HFFc6 (cell line): ENCODE data around the gene EXOC6B. TPM values are rescaled to one million over a fixed set of nuclear protein-coding genes. Genes with fewer than 3 reads are reported as not detected.
"Not testable (repeated sequence)": the region's sequence is repeated elsewhere in the genome, so short reads cannot be mapped to it uniquely, and the experiment has no call there.

Experiments
- DNase-seq: peaks from one replicate; pipeline ENCODE4 v3.0.0-alpha.2; 2018
- H3K27ac Mint-ChIP-seq: 2 replicates; pipeline ENCODE4 v1.8.0; 2020; ENCODE audit warnings: mild to moderate bottlenecking, mixed read lengths
- H3K27me3 Mint-ChIP-seq: 2 replicates; pipeline ENCODE4 v1.8.0; 2021; ENCODE audit warnings: mild to moderate bottlenecking, moderate library complexity, mixed read lengths; ENCODE audit not compliant: insufficient read depth
- H3K36me3 Mint-ChIP-seq: 2 replicates; pipeline ENCODE4 v1.8.0; 2021; ENCODE audit warnings: low read depth, mixed read lengths
- H3K4me1 Mint-ChIP-seq: 2 replicates; pipeline ENCODE4 v1.8.0; 2020; ENCODE audit warnings: low read depth, mixed read lengths
- H3K4me3 Mint-ChIP-seq: 2 replicates; pipeline ENCODE4 v1.8.0; 2020; ENCODE audit warnings: mild to moderate bottlenecking, moderate library complexity, mixed read lengths
- H3K9me3 Mint-ChIP-seq: 2 replicates; pipeline ENCODE4 v1.8.0; 2020; ENCODE audit warnings: mild to moderate bottlenecking, mixed read lengths
- CTCF ChIP-seq: fragments of 200-600 bp; sonication (generic); IDR thresholded peaks from 2 replicates; pipeline ENCODE4 v1.5.0; 2021; ENCODE audit warnings: antibody characterized with exemption, mild to moderate bottlenecking
- total RNA-seq, 6 experiments: library from RNA; stranded (reverse); fragmentation: NEBNext Ultra II Directional; extraction: Animal tissue kit (Norgen Biotek cat#: 25700); gene quantifications; 2 replicates in 1 of 6; 3 replicates in 5 of 6; pipeline ENCODE4 v1.2.3, GENCODE V29; 2021

Gene EXOC6B
- total RNA-seq, 6 experiments from 2014 or later = 24.8 to 33.0 (median 27.4) TPM

DNA sequence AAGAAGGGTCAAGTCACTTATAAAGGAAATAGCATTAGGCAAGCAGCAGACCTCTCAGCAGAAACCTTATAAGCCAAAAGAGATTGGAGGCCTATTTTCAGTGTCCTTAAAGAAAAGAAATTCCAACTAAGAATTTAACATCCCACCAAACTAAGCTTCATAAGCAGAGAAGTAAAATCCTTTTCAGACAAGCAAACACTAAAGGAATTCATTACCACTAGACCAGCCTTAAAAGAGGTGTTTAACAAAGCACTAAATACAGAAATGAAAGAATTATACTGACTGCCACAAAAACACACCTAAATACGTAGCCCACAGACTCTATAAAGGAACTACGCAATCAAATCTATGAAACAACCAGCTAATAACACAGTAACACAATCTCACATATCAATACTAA, 160.4 kb downstream of the EXOC6B start:
- H3K36me3 Mint-ChIP-seq = peaks cover 21% of the 10 kb centered on the region
- TF ChIP-seq CTCF = no peak
- no peak for DNase-seq
- no peak overlapping the region for H3K27ac Mint-ChIP-seq
- H3K9me3 Mint-ChIP-seq = peaks cover 12% of the 10 kb centered on the region; the same call in 1 of the 2 replicates
- H3K27me3 Mint-ChIP-seq = no peaks in the 10 kb centered on the region; the same call in 1 of the 2 replicates
- H3K4me1 Mint-ChIP-seq = peaks cover 16% of the 10 kb centered on the region
- H3K4me3 Mint-ChIP-seq = no peak overlapping the region

DNA sequence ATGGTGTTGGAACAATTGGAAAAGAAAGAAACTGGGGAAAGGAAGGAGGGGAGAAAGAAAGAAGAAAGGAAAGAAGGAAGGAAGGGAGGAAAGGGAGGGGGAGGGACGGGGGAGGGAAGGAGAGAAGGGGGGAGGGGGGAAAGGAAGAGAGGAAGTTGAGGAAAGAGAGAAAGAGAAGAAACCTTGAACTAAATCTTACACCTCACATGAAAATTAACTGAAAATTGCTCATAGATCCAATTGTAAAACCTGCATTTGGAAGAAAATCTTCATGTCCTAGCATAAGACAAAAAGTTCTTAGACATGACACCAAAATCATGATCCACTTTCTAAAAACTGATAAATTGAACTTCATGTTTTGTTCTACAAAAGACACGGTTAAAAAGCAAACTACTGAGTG, 163.8 kb downstream of the EXOC6B start:
- Mint-ChIP-seq H3K4me3 (no peak overlapping the region), H3K27me3 (no peaks in the 10 kb centered on the region; the same call in 1 of the 2 replicates), H3K4me1 (no peaks in the 10 kb centered on the region), H3K9me3 (peaks cover 6% of the 10 kb centered on the region; the same call in 1 of the 2 replicates), H3K27ac (no peak overlapping the region), H3K36me3 (peaks cover 10% of the 10 kb centered on the region)
- DNase-seq = no peak
- no peak for TF ChIP-seq CTCF

DNA sequence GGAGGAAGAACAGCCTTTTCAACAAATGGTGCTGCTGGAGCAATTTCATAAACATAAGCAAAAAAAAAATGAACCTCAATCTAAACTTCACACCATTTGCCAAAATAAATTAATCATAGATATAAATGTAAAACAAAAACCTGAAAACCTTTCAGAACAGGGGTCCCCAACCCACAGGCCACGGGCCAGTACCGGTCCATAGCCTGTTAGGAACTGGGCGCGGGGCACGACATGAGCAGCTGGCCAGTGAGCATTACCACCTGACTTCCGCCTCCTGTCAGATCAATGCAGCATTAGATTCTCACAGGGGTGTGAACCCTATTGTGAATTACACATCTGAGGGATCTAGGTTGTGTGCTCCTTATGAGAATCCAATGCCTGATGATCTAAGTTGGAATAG, 176.0 kb downstream of the EXOC6B start:
- no peaks in the 10 kb centered on the region for H3K27me3 Mint-ChIP-seq
- H3K36me3 Mint-ChIP-seq = peaks cover 12% of the 10 kb centered on the region
- peaks cover 12% of the 10 kb centered on the region for H3K9me3 Mint-ChIP-seq
- no peak overlapping the region for H3K27ac Mint-ChIP-seq
- DNase-seq = no peak
- no peak overlapping the region for H3K4me3 Mint-ChIP-seq
- H3K4me1 Mint-ChIP-seq = peaks cover 5% of the 10 kb centered on the region; the same call in 1 of the 2 replicates
- no peak for TF ChIP-seq CTCF

DNA sequence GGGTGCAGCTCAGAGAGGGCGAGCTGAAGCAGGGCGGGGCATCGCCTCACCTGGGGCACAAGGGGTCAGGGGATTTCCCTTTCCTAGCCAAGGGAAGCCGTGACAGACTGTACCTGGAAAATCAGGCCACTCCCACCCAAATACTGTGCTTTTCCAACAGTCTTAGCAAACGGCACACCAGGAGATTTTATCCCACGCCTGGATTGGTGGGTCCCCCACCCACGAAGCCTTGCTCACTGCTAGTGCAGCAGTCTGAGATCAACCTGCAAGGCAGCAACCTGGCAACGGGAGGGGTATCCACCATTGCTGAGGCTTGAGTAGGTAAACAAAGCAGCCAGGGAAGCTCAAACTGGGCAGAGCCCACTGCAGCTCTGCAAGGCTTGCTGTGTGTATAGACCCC, 184.6 kb downstream of the EXOC6B start:
- H3K36me3 Mint-ChIP-seq = peaks cover 19% of the 10 kb centered on the region
- H3K4me3 Mint-ChIP-seq, DNase-seq, H3K9me3 Mint-ChIP-seq, H3K27me3 Mint-ChIP-seq, H3K4me1 Mint-ChIP-seq, H3K27ac Mint-ChIP-seq: not testable (repeated sequence)

DNA sequence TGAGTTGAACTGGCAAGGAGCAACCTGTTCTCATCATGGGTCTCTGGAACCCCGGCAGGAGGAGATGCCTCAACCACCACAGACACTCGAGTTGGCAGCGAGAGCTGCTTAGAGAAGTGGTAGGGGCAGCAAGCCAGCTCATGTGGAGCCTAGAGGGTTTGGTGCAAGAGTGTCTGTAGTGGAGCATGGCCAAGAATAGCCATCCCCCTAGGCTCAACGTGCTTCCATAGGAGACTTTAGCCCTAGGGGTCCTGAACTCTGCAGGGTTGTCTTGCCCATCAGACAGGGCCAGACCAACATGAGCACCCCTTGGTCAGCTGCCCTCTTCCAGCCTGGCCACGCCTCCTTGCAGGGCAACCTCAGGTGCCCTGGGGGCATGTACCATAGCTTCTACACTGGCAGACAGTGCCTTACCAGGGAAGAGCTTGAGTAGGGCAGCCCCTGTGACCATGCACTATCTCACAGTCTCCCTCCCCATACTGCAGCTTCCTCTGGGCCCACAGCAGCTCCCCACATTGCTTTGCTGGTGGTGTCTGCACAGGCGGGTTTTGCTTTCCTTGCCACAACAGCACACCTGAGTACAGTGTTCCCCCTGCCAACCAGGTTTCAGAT, 187.1 kb downstream of the EXOC6B start:
- peaks cover 5% of the 10 kb centered on the region for H3K36me3 Mint-ChIP-seq
- no peak overlapping the region for H3K4me3 Mint-ChIP-seq
- no peak for TF ChIP-seq CTCF
- no peak overlapping the region for H3K27ac Mint-ChIP-seq
- H3K4me1 Mint-ChIP-seq = no peaks in the 10 kb centered on the region
- no peak for DNase-seq
- H3K27me3 Mint-ChIP-seq = no peaks in the 10 kb centered on the region
- peaks cover under 1% of the 10 kb centered on the region; the same call in 1 of the 2 replicates for H3K9me3 Mint-ChIP-seq

DNA sequence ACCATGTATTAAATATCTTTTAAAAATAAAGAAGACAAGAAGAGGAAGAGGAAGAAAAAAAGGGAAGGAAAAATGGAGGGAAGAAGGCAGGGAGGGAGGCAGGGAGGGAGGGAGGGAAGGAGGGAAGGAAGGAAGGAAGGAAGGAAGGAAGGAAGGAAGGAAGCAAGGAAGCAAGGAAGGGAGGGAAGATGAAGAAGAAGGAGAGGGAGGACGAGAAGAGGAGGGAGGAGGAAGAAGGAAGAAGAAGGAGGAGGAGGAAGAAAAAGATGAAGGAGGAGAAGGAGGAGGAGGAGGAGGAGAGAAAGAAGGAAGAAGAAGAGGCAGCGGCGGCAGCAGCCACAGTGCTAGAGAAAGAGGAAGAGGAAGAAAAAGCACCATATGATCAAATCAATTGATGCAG, 189.6 kb downstream of the EXOC6B start:
- no peak for DNase-seq
- Mint-ChIP-seq H3K4me3 (no peak overlapping the region), H3K36me3 (peaks cover 5% of the 10 kb centered on the region), H3K27ac (no peak overlapping the region), H3K9me3 (no peaks in the 10 kb centered on the region; the same call in 1 of the 2 replicates), H3K27me3 (no peaks in the 10 kb centered on the region), H3K4me1 (no peaks in the 10 kb centered on the region)
- no peak for TF ChIP-seq CTCF
